ENCODE results near the gene RAPGEF4.

DNA sequence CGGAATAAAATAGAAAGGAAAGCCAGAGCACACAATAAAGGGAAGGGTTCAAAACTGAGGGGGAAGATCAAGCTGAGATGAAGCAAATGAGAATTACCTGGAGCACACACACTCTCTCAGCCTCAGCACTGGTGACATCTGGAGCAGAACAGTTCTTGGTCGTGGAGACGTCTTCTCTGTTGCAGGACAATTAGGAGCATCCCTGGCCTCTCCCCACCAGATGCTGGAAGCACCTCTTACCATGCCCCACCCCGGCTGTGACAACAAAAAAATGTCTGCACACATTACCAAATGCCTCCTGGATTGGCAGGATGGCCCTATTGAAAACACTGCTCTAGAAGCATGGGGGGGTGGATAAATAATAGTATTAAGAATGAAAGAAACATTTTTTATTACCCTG, 296.4 kb downstream of the RAPGEF4 start:
- no peak for TF ChIP-seq GATA3 (IDR thresholded peaks at IDR 0.05; ENCODE audit: low read depth, low read length)
- TF ChIP-seq GATA2 (IDR thresholded peaks at IDR 0.05; ENCODE audit: low read depth, low read length) = no peak
